ENCODE data around the gene AFTPH.

Gene AFTPH, protein sequence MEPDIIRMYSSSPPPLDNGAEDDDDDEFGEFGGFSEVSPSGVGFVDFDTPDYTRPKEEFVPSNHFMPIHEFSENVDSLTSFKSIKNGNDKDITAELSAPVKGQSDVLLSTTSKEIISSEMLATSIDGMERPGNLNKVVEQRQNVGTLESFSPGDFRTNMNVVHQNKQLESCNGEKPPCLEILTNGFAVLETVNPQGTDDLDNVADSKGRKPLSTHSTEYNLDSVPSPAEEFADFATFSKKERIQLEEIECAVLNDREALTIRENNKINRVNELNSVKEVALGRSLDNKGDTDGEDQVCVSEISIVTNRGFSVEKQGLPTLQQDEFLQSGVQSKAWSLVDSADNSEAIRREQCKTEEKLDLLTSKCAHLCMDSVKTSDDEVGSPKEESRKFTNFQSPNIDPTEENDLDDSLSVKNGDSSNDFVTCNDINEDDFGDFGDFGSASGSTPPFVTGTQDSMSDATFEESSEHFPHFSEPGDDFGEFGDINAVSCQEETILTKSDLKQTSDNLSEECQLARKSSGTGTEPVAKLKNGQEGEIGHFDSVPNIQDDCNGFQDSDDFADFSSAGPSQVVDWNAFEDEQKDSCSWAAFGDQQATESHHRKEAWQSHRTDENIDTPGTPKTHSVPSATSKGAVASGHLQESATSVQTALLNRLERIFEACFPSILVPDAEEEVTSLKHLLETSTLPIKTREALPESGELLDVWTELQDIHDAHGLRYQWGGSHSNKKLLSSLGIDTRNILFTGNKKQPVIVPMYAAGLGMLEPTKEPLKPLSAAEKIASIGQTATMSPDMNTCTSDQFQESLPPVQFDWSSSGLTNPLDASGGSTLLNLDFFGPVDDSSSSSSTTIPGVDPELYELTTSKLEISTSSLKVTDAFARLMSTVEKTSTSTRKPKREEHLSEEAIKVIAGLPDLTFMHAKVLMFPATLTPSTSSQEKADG

DNA sequence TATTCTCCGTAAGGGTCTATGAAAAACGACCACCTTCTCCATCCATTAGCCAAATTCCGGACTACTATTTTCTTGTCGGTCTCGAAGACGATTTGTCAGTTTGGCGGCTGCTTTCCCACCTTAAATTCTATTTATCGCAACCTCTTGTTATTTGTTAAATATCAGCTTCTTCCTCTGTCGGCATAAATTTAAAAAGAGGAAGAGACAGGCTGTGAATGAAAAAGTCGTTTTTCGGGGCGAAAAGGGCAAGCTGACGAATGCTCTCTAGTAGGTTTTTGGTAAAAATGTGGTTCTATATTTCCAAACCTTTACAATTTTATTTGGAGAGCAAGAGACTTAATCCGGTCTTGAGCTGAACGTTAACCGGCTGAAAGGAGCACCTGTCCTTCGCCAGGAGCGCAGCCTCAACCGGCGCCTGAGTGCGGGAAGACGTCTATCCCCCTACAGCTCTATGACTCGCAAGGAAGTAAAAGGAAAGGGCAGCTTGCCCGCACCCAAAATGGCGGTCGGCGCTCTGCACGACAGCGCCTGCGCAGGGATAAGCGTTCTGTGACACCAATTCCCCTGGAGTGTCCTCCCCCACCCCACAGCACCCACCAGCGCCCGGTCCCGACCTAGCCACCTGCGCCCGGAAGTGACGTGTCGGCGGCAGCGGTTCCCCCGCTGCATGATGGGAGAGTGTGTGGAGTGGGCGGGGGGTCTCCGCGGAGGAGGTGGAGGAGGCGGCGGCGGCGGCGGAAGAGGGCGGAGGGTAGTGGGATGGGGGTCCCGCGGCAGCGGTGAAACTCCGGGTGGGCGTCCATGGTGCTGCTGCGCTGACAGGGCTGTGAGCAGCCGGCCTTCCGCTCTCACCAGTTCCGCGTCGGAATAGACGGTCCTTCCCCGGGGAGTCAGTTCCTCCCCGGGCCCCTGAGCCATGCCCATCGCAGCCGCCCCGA is at the start of gene AFTPH:
AFTPH (plus strand) TSS at position 663 of the 938 bp plus-strand sequence. CDS start 27,147 bp downstream, outside the sequence.
- Mint-ChIP-seq H3K36me3 (peaks cover 5% of the 10 kb centered on the region), H3K4me3 (peak within 1 kb of the TSS; percentile 98), H3K4me1 (peaks cover 36% of the 10 kb centered on the region), H3K27me3 (no peaks in the 10 kb centered on the region), H3K9me3 (no peaks in the 10 kb centered on the region), H3K27ac (peak within 1 kb of the TSS; percentile 100)

DNA sequence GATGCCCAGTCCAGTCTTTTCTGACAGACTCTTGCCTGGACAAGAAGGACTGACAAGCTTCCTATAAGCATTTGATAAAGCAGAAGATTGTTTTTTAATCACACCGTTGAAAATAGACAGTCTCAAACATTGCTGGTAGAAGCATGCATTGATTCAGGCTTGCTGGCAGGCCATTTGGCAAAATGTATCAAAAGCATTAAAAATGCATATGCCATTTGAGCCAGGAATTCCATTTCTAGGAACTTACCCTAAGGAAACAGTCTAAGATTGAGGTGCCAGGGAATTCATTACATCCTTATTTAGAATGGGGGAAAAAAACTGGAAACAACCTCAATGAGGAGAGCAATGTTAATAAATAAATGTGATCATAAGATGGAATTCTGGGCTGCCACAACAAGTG is 49.5 kb upstream of the AFTPH start:
- Mint-ChIP-seq H3K9me3 (no peaks in the 10 kb centered on the region), H3K4me1 (peaks cover 16% of the 10 kb centered on the region), H3K27me3 (no peaks in the 10 kb centered on the region), H3K36me3 (no peaks in the 10 kb centered on the region), H3K27ac (no peak overlapping the region), H3K4me3 (no peak overlapping the region)

DNA sequence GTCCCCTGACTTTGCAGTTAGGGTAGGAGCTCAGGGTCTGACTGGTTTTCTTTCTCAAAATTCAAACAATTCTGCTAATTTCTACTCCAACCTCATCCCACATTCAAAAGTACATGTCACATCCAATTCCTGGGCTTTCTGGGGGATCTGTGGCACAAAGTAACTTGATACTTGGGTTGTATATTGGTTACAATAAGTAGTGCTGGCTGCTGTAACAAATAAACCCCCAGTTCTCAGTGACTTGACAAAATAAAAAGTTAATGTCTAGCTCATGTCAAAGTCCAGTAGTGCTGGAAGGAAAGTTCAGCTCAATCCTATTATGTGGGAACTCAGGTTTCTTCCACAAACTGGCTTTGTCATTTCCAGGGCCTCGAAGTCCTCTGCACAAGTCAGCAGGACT is 47.1 kb upstream of the AFTPH start:
- Mint-ChIP-seq H3K4me3 (no peak overlapping the region), H3K27me3 (no peaks in the 10 kb centered on the region), H3K4me1 (peaks cover 16% of the 10 kb centered on the region), H3K9me3 (no peaks in the 10 kb centered on the region), H3K27ac (no peak overlapping the region), H3K36me3 (no peaks in the 10 kb centered on the region)

DNA sequence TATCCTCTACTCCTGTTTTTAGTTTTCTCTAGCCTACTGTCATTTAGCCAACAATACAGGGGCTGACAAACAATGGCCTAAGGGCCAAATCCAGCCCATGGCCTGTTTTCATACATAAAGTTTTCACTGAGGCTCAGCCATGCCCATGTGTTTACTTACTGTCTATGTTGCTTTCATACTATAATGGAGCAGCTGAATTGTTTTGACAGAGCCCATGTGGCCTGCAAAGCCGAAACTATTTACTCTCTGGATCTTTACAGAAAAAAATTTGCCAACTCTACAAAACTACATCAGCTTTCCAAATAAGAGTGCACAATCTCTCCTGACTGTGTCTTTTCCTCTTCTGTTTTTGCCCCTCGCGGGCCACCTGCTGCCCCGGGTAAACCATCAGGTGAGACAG is 46.1 kb upstream of the AFTPH start:
- Mint-ChIP-seq H3K27me3 (no peaks in the 10 kb centered on the region), H3K27ac (no peak overlapping the region), H3K4me3 (no peak overlapping the region), H3K9me3 (no peaks in the 10 kb centered on the region), H3K4me1 (peaks cover 16% of the 10 kb centered on the region), H3K36me3 (no peaks in the 10 kb centered on the region)

DNA sequence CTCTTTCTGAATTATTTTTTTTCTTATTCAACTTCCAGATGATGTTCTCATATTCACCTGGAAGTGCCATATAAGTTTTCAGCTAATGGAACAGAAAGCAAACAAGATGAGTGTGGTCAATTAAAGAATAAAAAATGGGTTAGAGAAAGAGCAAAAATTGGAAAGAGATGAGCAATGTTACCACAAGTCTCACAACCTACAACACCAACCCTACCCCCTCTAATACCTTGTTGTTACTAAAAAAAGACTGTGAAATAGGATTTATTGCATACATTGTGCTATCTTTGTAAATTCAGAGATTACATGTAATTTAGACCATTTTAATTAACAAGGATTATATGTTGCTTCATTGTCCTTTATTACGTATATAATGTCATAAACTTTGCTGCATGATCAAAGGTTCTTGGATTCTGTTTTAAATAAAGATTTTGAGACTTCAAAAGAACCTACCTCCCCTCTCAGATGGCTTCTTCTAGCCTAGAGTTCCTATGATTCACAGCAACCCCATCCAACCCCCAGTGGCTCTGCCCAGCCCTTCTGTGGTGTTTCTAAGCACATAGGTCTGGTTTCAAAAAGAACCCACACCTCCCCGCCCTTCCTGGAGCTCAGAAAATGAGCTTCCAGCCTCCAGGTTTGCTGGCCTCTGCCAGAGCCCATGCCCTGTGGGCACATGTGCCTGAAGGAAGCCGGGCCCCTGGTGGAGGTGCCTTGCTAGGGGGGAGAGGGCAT is 45.5 kb upstream of the AFTPH start:
- Mint-ChIP-seq H3K36me3 (no peaks in the 10 kb centered on the region), H3K9me3 (no peaks in the 10 kb centered on the region), H3K27ac (no peak overlapping the region), H3K4me1 (peaks cover 16% of the 10 kb centered on the region), H3K4me3 (no peak overlapping the region), H3K27me3 (no peaks in the 10 kb centered on the region)

DNA sequence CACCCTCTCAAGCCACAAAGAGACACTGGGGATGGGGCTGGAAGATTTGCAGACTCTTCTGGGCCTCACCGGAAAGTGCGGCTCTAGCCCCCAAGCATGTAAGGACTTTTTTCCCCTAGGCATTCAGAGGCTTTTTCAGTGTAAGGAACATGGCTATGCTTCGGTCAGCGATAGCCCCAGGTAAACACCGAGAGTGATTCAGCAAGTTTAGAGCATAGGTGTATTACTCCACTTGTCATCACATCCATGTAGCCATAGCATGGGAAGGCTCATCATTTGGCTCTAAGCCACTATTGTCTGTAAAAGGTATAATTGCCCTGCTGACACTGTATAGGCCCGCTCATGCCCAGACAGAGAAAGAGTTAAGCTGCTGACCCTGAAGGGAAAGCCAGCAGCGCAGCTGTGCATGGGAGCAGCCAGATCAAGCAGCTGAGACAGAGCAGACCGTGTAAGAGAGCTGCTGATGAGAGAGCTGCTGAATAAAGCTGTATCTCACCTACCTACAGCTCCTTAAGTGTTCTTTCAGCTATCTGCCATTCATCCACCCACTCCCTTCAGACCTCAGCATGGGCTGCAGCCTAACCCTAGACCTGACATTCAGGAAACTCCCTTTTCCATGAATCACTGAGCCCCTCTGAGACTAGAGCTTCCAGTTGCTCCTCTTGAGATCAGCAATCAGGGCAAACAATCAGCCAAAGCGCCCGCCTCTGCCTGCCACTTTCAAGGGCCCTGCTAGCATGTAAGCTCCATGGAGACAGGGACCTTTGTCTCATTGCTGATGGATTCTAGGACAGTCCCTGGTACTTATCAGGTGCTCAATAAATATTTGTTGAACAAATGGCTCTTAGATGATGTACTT is 44.6 kb upstream of the AFTPH start:
- Mint-ChIP-seq H3K36me3 (no peaks in the 10 kb centered on the region), H3K27me3 (no peaks in the 10 kb centered on the region), H3K4me1 (peaks cover 11% of the 10 kb centered on the region), H3K9me3 (no peaks in the 10 kb centered on the region), H3K27ac (no peak overlapping the region), H3K4me3 (no peak overlapping the region)

DNA sequence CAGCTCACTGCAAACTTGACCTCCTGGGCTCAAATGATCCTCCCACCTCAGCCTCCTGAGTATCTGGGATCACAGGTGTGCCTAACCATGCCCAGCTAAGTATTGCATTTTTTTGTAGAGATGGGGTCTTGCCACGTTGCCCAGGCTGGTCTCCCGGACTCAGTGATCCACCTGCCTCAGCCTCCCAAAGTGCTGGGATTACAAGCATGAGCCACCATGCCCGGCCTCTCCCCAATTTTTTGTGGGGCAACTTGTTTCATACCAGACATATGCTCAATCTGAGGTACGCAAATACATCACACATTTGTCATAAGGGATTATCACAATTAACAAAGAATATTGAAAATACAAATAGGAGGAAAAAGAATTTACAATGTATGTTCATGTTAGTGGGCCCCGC is 42.5 kb upstream of the AFTPH start:
- Mint-ChIP-seq H3K9me3 (no peaks in the 10 kb centered on the region), H3K4me1 (peaks cover 11% of the 10 kb centered on the region), H3K27ac (no peak overlapping the region), H3K36me3 (no peaks in the 10 kb centered on the region), H3K4me3 (no peak overlapping the region), H3K27me3 (no peaks in the 10 kb centered on the region)

DNA sequence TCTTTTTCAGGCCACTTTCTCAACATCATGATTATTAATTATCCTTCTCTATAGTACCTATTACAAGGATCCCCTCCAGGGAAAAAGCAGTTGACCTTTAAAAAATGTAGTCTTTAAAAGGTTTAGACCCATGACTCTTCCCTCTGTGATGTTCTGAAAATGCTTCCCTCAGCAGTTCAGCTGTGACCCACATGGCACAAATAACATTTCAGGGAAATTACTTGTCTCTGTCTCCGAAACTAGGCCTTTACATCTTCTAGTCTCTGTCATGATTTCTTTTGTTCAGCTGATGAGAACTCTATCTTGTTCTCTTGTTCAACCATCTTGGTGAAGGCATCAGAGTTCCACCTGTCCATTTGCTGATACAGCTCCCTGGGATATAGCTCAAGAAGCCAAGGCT is 41.9 kb upstream of the AFTPH start:
- no peaks in the 10 kb centered on the region for H3K36me3 Mint-ChIP-seq
- no peak overlapping the region for H3K27ac Mint-ChIP-seq
- H3K4me1 Mint-ChIP-seq = peaks cover 11% of the 10 kb centered on the region
- H3K9me3 Mint-ChIP-seq = no peaks in the 10 kb centered on the region
- no peak overlapping the region for H3K4me3 Mint-ChIP-seq
- no peaks in the 10 kb centered on the region for H3K27me3 Mint-ChIP-seq

DNA sequence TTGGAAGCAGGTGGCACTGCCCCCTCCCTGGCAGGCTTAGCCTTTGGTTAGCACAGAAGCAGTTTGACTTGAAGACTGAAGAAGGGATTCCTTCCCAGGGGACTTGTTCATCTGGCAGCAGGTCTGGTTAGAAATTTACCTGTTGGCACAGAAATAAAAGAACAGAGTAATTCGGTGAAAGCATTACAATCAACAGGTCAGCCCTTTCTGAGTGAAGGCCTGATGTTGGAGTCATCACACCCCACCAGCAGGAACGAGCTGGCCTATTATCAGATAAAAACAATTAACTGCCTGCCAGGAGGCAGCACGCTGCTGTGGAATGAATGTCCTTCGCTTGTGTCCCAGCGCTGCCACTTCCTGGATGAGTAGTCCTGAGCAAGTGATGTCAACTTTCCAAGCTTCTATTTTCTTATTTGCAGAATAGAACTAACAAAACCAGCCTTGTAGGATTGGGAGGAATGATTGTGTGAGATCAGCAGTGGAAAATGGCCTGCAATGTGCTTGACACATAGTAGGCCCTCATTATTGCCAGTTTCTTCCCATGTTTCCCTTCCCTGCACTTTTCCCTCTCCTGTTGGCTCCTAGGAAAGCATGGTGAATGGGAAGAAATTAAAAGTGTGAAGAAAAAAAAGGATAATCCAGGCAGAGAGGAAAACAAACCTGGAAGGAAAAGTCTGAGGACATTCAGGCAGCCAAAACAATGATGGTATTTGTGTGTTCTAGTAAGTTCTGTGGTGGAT is 41.2 kb upstream of the AFTPH start:
- Mint-ChIP-seq H3K27me3 (peaks cover 1% of the 10 kb centered on the region), H3K36me3 (no peaks in the 10 kb centered on the region), H3K4me1 (peaks cover 11% of the 10 kb centered on the region), H3K4me3 (no peak overlapping the region), H3K9me3 (no peaks in the 10 kb centered on the region), H3K27ac (no peak overlapping the region)

DNA sequence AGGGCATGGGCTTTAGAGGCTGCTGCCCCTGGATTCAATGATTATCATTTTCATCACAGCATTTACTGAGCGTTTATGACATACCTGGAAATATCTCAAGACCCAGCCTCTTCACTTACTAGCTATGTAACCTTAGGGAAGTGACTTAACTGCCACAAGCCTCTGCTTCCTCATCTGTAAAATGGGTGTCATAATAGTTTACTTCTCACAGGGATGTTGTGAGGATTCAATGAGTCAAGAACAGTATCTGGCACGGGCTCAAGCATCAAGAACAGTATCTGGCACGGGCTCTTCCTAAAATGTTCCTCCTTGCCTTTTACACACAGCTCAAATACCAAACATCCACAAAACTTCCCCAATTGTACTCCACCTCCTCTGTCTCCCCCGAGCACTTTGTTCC is 38.8 kb upstream of the AFTPH start:
- peaks cover 1% of the 10 kb centered on the region for H3K27me3 Mint-ChIP-seq
- no peaks in the 10 kb centered on the region for H3K36me3 Mint-ChIP-seq
- H3K4me3 Mint-ChIP-seq = no peak overlapping the region
- H3K27ac Mint-ChIP-seq = peak overlapping the region; percentile 1
- H3K9me3 Mint-ChIP-seq = no peaks in the 10 kb centered on the region
- peaks cover 9% of the 10 kb centered on the region for H3K4me1 Mint-ChIP-seq

DNA sequence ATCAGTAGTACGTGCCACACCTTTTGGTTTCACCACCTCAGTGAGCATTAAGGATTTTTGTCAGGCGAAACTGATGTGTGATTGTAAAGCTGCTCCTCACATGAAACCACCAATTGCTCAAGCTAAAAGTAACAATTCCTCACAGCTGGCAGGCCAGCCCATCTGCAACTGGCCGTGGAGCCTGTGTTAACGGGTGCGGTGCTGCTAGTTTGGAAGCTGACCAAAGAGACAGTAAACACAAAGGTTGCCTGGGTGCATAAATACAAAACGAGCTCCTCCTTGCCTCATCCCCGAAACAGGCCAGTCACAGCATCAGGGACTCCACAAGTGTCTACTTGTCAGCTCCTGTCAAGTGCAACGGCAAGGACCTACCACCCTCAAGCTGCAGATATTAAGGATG is 38.2 kb upstream of the AFTPH start:
- Mint-ChIP-seq H3K27me3 (peaks cover 1% of the 10 kb centered on the region), H3K4me3 (no peak overlapping the region), H3K9me3 (no peaks in the 10 kb centered on the region), H3K27ac (peak overlapping the region; percentile 1), H3K36me3 (no peaks in the 10 kb centered on the region), H3K4me1 (peaks cover 9% of the 10 kb centered on the region)

DNA sequence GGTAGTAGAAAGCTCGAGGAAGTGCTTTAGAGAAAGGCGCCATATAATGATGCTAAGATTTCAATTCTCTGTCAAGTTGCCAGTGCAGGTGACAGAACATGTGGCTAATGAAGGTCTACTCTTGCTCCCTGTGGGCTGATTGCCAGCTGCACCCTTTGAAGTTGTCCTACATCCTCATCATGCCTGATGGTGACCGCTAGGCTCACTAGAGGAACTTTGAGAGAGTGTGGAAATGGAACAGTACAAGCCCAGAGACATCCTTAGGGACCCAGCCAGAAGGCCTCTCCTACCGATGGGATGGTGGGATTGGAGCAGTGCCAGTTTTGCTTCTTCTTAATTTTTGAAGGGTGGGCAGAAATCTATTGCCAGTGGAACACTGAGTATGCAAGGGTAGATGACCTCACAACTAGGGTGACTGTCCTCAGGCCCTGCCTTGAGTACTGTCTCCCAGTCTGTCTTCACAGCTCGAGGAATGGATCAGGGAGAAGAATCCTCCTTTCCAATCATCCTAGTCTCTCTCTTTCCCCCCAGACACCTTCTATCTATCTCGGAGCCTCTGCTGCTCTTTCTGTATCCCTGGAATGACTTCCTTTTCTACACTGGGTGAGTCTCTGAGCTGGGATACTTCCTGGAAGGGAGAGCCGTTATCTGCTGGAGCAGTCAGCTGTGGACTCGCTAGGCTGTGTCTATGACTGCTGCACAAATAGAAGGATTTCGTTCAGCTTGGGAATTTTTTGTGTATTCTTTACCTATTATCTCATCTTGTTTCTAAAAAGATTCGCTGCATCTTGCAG is 36.7 kb upstream of the AFTPH start:
- no peaks in the 10 kb centered on the region for H3K36me3 Mint-ChIP-seq
- no peak overlapping the region for H3K4me3 Mint-ChIP-seq
- H3K9me3 Mint-ChIP-seq = no peaks in the 10 kb centered on the region
- no peak overlapping the region for H3K27ac Mint-ChIP-seq
- peaks cover 1% of the 10 kb centered on the region for H3K27me3 Mint-ChIP-seq
- H3K4me1 Mint-ChIP-seq = peaks cover 9% of the 10 kb centered on the region

Measured in activated naive CD4-positive, alpha-beta T cell treated with anti-CD3 and anti-CD28 coated beads, Interleukin-2, amount 50 U/mL, for 24 hours (primary cell).